Thoracic aorta (tissue), 2 donors: Measurements from ENCODE around the gene RFTN2. TPM values are rescaled to one million over a fixed set of nuclear protein-coding genes. Genes with fewer than 3 reads are reported as not detected.

Experiments used
- ATAC-seq: fragments of 150-250 bp; one replicate; pipeline ENCODE4 v1.8.0; 2017; ENCODE audit warnings: low read depth; ENCODE audit not compliant: insufficient number of reproducible peaks, low FRiP score
- DNase-seq: peaks from one replicate; pipeline ENCODE4 v3.0.0-alpha.2; 2020; ENCODE audit warnings: low spot score
- H3K27ac ChIP-seq, 2 donors: fragments of 200-600 bp; sonication (generic); 1 replicate in 1 of 2; 2 replicates in 1 of 2; pipeline ENCODE4 v1.5.1; 2016; ENCODE audit warnings: mild to moderate bottlenecking in 2 of 2, moderate library complexity in 2 of 2
- H3K27me3 ChIP-seq: fragments of 200-600 bp; sonication (generic); replicated peaks from 2 replicates; pipeline ENCODE4 v1.6.0; 2016; ENCODE audit warnings: mild to moderate bottlenecking; ENCODE audit not compliant: insufficient read depth
- H3K36me3 ChIP-seq: fragments of 200-600 bp; sonication (generic); one replicate; pipeline ENCODE4 v1.5.1; 2016
- H3K4me1 ChIP-seq, 2 donors: fragments of 200-600 bp; sonication (generic); 1 replicate in 1 of 2; 2 replicates in 1 of 2; pipeline versions ENCODE4 v1.5.1 to v1.6.0; 2016; ENCODE audit warnings: low read depth in 2 of 2, mild to moderate bottlenecking in 1 of 2; ENCODE audit not compliant: control insufficient read depth in 1 of 2
- H3K4me3 ChIP-seq: fragments of 200-600 bp; sonication (generic); 2 replicates; pipeline ENCODE4 v1.5.1; 2016; ENCODE audit warnings: mild to moderate bottlenecking
- H3K9me3 ChIP-seq: fragments of 200-600 bp; sonication (generic); 2 replicates; pipeline ENCODE4 v1.5.1; 2016
- CTCF ChIP-seq: fragments of 200-600 bp; sonication (generic); IDR thresholded peaks from one replicate; pipeline ENCODE4 v1.5.1; 2019; ENCODE audit warnings: antibody characterized with exemption
- total RNA-seq, 2 donors: library from RNA; depleted of rRNA; stranded (reverse); fragments of >200 nt; gene quantifications; one replicate each; pipeline versions ENCODE4 v1.1.0 to v1.2.3, GENCODE V29; 2016

Gene RFTN2
- total RNA-seq, 2 donors from 2014 or later: 9.3 to 18.9 TPM

GRCh38 chr2:197614532-197614931 lies 60.9 kb downstream of the RFTN2 start:
- Histone ChIP-seq H3K4me1 (no peaks in the 10 kb centered on the region), H3K9me3 (no peaks in the 10 kb centered on the region), H3K4me3 (no peak overlapping the region), H3K36me3 (peaks cover 14% of the 10 kb centered on the region), H3K27me3 (no peaks in the 10 kb centered on the region), H3K27ac (no peak overlapping the region)
- ATAC-seq (no peak), DNase-seq (no peak)
- no peak for TF ChIP-seq CTCF

DNA sequence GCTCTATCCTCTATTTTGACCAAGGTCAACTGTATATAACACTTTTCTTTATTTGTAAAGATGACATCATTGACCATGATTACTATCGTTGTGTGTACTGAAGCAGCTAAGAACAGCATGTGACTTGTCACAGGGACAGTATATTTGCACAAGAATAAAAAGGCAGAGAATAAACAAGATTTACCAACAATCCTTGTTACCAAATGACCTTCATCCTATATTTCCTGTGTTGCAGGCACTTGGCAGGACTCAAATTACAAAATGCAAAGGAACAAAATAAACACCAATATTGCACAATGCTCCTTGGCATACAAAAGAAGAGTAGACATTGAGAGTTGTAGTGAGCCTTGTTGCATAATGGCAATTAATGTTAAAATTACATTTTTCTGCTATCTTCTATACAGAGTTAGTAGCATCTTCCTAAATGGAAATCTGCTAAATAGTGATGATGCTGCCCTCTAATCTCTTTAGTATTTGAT lies 61.8 kb downstream of the RFTN2 start:
- Histone ChIP-seq H3K4me3 (no peak overlapping the region), H3K36me3 (peaks cover 14% of the 10 kb centered on the region), H3K27ac (no peak overlapping the region), H3K4me1 (no peaks in the 10 kb centered on the region), H3K27me3 (no peaks in the 10 kb centered on the region), H3K9me3 (no peaks in the 10 kb centered on the region)
- ATAC-seq (no peak), DNase-seq (no peak)
- TF ChIP-seq CTCF: no peak

DNA sequence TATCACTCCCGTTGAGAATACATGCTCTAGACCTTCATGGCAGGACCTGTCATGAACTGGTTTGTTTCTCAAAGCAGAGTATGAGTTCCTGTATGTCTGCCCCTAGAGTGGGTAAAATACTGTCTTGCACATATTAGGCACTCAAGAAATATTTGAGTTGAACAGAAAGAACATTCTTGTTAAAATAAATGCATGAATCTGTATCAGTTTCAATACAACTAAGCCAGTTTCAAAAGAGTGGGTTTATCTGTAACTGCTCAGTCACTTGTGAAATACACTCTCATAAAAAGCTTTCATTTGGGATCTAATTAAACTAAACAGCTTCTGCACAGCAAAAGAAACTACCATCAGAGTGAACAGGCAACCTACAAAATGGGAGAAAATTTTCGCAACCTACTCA lies 69.2 kb downstream of the RFTN2 start:
- Histone ChIP-seq H3K4me3 (no peak overlapping the region), H3K36me3 (no peaks in the 10 kb centered on the region), H3K4me1 (no peaks in the 10 kb centered on the region), H3K27me3 (no peaks in the 10 kb centered on the region), H3K27ac (no peak overlapping the region), H3K9me3 (no peaks in the 10 kb centered on the region)
- TF ChIP-seq CTCF: no peak
- ATAC-seq: no peak
- DNase-seq: no peak

- TF ChIP-seq CTCF: no peak
- ATAC-seq: no peak
- no peaks in the 10 kb centered on the region for H3K9me3 ChIP-seq
- no peaks in the 10 kb centered on the region for H3K36me3 ChIP-seq
- H3K27ac ChIP-seq: no peak overlapping the region
- H3K4me3 ChIP-seq: no peak overlapping the region
- H3K4me1 ChIP-seq: no peaks in the 10 kb centered on the region
- no peaks in the 10 kb centered on the region for H3K27me3 ChIP-seq
- no peak for DNase-seq
These were observed 71.1 kb downstream of the RFTN2 start for GRCh38 chr2:197604117-197604860.

DNA sequence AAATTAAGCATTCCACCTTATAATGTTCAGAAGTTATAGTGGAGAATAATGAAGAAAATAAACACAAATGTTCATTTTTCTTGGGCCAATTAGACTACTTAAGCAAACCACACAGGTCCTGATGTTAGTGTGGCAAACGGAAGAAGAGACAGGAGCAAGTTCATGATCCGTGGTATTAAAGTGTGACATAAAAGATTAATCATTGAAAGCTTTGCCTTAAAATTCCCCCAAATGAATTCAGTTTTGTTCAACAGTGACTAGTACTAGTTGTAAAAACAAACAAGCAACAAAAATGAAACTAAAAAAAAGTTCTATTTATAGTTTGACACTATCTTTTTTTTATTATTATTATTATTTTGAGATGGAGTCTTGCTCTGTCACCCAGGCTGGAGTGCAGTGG lies 73.7 kb downstream of the RFTN2 start:
- ATAC-seq: no peak
- H3K4me3 ChIP-seq: no peak overlapping the region
- no peak for TF ChIP-seq CTCF
- H3K4me1 ChIP-seq: no peaks in the 10 kb centered on the region
- no peak for DNase-seq
- no peaks in the 10 kb centered on the region for H3K27me3 ChIP-seq
- H3K9me3 ChIP-seq: no peaks in the 10 kb centered on the region
- H3K36me3 ChIP-seq: no peaks in the 10 kb centered on the region
- no peak overlapping the region for H3K27ac ChIP-seq
